GM21723 (cell line): ENCODE data around the gene DPP10.

Experiments
- ATAC-seq: cut with Tn5 transposase; IDR thresholded peaks from one replicate; pipeline ENCODE4 v1.9.1; 2021; ENCODE audit warnings: mild to moderate bottlenecking, moderate library complexity; ENCODE audit not compliant: unreplicated experiment

DPP10 gene

DNA sequence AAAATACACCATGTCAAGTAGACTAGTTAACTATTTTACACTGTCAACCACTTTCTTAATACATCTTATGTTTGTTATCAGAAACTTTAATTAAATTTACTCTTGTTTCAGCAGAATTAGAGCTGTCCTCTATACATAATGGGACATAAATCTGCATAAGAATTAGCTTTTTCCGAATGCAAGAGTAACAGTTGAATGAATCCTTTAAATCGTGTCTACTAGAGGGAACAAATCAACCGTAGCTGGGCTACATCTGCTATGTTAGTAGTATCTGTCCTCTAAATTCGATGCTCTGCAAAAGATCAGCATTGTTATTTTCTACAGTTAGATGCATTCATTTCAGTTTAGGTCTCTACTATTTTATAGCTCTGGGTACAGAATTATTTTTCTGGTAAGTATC is 1090.6 kb downstream of the DPP10 start:
- no peak for ATAC-seq

DNA sequence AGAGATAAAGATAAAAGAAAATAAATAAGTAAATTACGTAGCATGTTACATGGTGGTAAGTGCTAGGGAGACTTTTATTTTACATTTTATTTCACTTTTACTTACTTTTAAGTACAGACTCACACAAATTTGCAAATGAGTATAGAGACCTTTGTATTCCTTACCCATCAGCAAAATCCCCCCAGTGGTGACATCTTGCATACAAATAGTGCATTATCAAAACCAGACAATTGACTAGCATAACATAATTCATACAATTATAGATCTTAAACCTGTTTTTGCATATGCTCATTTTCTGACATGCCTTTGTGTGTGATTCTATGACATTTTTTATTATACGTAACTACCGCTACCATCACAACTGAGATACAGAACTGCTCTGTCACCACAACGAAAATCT is 1099.4 kb downstream of the DPP10 start:
- no peak for ATAC-seq

DNA sequence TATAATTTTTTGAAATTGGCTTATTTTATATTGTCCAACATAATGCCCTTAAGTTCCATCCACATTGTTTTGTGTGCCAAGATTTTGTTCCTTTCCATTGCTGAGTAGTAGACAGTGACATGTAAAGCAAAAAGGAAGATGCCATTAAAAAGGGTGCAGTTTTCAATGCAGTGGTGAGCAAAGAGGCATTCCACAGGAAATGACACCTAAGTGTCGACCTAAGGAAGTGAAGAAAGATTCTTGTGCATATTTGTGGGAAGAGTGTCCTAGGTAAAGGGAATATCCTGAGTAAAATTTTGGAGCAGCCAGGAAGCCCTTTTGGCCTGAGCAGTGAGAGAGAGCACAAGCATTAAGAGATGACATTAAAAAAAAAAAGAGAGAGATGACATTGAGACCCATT is 1099.9 kb downstream of the DPP10 start:
- ATAC-seq, result no peak

DNA sequence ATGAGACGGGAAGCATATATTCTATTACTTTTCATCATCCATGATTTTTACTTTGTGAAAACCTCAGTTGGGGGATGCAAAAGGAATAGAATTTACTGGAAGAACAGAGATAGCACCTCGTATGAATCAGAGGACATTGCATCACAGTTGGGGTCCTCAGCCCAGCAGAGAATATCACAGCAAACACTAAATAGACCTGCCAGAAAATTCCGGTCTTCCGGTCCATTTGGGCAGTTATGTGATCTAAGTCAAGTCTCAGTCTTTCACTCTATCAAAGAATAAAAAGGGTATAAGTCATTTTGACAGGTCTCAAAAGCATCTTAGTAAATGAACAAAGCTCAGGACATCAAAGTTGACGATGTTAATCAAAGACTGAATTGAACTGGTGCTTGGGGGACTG is 1100.6 kb downstream of the DPP10 start:
- ATAC-seq, result no peak

DNA sequence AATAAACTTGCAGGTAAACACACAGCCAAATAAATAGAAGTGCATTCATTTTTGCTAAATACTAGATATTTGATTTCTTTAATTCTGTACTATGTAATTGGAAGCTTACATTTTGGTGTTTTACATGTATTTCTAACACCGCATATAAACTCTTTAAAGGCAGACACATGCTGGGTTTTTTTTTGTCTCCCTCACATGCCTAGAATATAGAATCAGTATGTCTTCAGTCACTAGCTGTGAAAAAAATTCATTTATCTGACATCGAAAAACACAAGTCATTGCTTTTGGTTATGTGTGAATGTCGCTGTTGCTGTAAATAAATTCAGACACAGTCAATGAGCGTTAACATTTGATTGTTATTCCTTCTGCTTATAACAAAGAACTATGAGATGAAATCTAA is 1101.0 kb downstream of the DPP10 start:
- ATAC-seq, result no peak

DNA sequence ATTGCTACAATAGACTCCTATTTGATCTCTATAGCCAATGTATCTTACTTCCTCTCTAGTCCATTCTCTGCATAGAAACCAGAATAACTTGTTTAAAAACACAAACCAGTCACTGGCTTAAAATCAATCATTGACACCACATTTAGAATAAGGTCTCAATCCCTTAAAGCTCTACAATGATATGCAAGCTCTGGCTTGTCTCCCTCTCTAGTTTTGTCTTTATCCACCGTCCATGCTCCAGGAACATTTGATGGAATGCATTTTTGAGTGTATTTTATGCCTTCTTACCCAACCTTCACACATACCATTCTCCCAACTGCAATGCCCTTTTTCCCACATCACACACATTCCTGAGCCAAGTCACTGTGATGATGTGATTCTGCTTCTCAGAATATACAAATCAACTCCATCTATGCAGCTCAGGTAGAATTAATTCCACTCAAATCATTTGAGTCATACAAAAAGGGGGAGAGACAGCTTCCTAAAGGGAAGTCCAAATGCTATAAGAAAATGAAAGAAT is 1107.2 kb downstream of the DPP10 start:
- no peak for ATAC-seq

DNA sequence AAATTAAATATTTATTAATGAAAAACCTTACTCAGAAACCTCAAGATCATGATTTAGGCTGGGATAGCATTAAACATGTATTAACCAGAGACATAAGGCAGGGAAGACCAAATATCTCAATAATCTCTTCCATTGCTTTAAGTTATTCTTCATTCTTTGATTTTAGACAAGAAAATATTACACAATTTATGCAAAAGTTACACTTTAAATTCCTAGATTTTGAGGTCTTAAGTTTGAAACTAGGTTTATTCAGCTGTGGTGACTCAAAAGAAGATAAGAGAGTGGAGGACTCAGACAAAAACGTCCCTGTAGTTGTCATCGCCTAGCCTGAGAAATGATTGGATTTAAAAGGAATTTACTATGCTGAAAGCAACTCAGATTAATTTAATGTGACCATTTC is 1110.3 kb downstream of the DPP10 start:
- no peak for ATAC-seq

DNA sequence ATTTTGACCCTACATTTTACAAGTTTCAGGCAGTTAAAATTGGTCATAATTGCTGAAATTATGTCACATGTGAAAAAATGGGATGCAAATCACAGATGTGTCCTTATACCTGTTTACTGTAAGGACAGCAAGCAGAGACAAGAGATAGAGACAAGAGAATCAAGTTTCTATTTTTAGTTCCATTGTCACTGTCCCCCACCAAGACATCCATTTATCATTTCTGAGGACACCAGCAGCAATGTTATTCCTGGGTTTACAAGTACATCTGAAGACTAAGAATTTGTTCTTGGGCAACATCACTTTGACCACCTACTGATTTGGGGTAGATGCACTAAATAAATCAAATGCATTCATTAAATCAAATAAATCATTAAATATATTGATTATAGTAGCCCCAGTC is 1111.7 kb downstream of the DPP10 start:
- ATAC-seq, result no peak

DNA sequence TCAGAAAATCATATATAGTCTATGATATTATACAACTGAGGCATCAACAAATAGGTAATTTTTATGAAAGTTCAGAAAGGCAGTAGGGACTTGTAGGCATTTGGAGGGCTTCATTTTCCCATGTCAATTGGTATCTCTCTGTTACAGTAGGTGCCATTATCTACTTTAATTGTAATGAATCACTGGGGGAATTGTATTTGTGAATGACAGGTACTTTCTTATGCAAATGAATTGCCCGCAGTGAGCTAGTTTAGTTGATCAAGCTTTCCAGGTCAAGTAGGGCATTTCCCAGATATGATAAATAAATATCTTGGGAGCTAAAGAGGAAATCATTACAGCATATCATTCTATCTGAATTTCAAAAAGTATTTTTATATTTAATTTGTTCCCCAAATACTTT is 1116.3 kb downstream of the DPP10 start:
- ATAC-seq, result no peak

DNA sequence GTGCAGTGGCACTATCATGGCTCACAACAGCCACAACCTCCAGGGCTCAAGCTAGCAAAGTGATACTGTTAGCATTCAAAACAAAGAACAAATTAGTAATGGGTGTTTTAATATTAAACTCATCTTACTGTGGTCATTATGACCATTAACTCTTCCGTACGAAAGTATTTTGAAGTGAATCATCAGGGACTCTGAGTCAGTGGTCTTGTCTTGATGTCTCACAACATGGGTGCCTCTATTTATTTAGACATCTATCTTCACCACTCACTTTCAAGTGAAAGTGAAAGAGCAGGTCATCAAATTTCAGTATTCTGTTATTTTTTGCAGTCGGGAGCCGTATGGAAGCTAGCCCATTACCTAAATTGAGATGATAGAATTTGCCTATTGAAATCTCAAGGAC is 1118.2 kb downstream of the DPP10 start:
- no peak for ATAC-seq

DNA sequence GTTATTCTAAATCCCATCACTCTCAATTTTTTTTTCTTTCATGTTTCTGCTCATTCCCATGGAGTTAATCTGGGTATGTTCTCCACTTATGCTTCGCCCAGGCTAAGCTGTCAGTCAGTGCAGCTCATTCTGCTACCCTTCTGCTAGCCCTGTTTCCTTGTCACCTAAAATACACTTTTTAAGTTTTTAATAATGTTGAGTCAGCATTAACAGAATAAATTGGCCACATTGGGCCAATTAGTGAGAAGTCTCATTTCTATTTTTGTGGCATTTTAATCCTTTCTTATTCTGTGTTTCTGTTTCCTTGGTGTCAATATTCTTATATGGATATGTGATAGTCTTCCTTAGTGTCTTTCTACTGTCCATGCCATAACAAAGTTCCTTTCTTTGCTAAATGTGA is 1126.2 kb downstream of the DPP10 start:
- ATAC-seq, result no peak

DNA sequence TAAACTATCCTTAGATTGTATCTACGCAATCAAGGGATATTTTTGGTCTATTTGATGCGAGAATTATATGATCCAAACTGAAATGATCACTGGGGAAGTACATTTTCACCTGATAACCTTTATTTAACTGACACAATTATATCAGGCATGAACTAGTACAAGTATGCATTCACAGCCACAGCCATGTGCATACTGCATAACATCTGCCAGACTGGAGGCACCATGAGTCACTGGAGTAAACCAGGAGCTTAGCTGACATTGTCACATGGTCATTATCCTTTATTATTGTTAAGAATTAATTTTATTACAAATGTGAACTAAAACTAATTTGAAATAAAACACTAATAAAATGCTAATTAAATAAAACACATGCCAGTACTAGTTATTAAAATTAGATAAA is 1127.1 kb downstream of the DPP10 start:
- no peak for ATAC-seq

DNA sequence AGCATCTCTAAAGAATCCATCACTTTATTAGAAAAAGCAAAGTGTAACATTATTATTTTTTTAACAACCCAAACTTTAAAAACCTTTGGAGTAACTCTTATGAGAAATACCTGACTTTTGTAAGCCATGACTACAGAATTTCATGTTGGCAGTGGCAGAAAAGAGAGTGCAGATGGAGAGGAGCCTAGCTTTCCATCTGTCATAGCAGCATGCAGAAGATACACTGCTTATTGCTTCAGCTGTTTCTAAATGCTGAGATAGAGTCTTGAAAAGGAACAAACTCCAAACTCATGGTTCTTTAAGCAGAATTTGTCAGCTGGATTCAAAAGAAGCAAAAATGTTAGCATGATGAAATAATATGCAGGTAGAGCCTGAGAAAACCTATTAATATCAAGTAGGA is 1130.3 kb downstream of the DPP10 start:
- no peak for ATAC-seq

DNA sequence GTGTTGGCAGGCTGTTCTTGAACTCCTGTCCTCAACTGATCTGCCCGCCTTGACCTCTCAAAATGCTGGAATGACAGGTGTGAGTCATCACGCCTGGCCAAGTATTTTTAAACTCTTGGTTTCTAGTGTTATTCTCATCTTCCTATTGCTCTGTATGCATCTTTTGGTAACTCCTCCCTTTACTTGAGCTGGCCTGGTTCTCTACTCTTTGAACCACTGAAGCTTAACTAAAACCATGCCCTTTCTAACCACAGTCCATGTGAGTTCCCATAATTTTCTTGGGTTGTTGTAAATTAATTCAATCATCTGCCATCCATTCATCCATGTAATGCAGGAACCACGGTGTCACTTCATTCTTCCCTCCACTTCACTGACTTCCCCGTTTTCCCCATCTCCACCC is 1131.3 kb downstream of the DPP10 start:
- ATAC-seq, result no peak

DNA sequence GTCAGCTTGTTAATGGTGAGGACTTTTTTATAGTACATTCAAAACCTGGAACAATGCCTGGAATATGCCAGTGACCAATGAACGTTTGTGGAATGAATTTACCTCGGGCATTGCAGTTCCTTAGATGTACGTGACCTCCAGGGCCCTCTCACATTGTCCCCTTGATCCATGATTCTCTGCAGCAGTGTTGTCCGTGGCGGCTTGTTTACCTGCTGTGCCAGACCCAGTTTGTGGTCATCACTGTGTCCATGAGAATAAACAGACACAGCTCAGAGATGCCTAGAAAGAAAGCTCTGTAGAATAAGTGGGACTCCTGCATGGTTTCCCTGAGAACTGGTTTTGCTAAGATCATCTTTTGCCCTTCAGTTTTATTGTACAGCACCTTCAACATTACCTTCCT is 1132.2 kb downstream of the DPP10 start:
- no peak for ATAC-seq

DNA sequence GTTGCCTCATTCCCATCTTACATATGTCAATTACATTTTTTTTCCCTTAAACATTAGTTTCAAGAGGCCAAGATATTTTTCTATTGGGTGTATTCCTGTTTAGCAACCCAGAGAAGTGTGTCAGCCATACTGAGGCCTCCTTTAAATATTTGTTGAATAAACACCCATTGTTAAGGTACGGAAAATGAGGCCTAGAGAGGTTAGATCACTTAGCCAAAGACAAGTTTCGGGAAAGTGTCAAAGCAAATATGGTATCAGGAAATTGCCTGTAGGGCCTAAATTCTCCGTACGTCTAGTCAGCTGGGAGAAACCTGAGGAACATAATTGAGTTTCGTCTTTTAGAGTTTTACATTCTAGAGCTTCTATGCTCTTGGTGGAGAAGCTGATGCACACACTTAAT is 1138.3 kb downstream of the DPP10 start:
- ATAC-seq, result no peak

DNA sequence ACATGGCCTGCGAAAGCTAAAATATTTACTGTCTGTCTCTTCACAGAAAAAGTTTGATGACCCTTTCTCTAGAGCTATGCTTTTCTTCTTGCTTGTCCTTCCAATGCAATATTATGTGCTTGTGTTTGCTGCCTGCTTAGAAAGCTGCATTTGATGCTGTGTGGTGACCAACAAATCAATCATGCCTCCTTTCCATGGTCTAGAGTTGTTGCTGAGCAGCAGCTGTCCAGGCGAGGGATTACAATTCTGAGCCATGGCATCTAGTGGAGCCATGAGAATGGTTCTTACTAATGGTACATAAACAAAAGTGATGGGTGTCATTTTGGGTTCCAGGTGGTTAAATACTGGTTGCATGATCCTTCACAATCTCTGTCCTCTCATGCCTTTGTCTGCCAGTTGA is 1142.1 kb downstream of the DPP10 start:
- ATAC-seq, result no peak

DNA sequence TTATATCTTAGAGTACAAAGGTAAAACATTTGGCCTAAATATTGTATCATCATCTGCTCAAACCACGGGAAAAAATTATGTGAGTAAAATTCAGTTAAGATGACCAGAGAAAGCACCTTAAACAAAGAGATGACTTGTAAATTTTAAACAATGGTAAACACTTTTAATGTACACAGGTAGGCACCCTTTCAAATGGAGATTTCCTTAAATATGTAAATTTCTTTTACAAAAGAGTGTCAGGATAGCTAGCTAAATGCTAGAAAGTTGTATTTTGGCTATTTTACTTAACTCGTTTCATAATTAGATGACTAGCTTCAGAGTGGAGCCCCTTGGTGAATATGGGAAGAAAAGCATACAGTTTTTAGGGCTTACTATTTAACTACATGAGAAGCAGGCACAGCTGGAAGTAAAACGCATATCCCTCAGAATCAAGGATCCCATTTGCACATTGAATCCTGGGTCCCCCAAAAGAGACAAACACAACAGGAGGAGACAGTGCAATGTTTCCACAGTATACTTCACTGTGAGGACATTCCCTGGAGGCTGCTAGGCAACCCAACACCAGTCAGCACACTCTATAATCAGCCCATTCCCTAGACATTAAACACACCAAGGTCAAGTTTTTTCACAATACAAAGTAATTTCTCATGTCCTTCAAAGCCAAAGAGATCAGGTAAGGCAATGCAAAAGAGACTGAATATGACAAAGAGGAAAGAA is 1154.4 kb downstream of the DPP10 start:
- no peak for ATAC-seq

DNA sequence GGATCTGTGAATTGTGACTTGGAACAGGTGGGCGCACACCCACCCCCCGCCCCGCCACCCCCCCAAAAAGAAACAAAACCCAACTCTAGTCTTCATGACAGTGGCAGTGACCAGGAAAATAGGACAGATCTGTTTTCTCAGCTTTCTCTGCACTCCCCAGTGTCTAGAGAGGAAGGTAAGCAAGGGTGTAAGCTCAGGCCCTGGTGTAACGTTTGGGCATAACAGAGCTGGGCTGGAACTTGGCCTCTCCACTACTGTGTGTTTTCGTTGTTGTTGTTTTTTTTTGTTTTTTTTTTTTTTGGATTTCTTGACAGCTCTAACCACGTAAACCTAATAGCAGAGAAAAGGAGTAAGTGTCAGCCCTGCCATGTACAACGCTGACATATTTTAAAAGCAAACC is 1160.8 kb downstream of the DPP10 start:
- ATAC-seq, result no peak

DNA sequence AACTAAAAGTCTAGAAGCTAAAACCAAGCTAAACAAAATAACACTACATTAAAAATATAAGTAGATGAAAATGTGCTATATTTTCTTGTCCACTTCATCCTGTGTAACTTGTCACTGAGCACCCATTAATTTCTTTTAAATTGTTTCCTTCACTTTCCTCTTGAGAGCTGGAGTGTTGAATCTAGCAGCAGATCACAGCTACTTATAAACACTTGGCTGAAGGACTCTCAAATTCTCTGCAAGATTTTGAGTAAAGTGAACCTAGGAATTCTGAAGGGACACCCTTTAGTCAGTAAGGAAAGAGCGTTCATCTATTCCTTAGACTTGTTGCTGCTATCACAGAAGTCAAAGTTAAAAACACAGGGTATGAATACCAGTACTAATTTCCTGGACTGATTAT is 1163.9 kb downstream of the DPP10 start:
- ATAC-seq, result no peak

DNA sequence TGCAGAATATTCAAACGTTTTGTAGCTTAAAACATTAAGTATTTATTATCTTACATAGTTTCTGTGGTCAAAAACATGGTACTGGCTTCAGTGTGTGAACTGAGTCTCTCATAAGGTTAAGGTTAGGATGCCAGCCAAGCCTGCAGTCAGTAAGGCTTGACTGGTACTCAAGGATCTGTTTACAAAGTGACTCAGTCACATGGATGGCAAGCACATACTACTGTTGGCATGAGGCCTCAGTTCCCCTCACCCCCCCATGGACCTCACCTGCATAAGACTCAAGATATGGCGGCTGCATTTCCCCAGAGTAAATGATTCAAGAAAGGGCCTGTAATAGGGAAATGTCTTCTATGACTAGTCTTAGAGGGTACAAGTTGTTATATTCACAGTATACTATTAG is 1167.5 kb downstream of the DPP10 start:
- no peak for ATAC-seq

DNA sequence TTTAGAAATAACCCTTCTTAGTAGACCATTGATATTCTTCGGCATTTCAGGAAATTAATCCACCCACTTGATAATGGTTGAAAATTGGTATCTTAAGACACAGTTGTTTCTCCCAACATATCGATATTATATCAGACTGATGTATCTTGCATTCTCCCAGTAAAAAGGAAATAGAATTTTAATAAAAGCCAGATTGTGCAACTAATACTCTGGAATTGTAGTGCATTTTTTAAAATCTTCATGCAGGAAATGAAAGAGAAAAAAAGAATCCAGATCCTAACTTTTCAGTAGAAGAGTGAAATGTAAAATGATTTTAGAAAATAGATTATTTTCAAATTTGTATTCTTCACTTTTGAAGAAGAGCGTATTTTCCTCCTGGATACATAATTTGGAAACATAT is 1168.4 kb downstream of the DPP10 start:
- ATAC-seq, result no peak

DNA sequence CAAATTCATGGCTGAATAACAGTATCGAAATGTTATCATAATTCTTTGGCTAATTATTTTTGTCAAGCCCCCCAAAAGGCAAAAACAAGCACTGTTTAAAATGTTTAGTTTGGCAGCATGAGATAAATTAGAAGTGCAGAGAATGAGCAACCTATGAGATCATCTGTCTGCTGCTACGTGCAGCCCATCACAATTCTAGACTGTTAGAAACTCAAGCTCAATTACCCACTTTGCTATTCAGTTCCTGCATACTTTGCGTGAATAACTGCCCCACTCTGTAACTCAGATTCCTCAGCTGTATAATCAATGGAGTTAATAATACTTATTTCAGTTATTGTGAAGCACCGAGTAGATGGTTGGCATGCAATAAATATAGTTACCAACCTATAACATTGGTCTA is 1181.9 kb downstream of the DPP10 start:
- ATAC-seq, result no peak
